Measurements from ENCODE around the gene SPOCK1.

DNA sequence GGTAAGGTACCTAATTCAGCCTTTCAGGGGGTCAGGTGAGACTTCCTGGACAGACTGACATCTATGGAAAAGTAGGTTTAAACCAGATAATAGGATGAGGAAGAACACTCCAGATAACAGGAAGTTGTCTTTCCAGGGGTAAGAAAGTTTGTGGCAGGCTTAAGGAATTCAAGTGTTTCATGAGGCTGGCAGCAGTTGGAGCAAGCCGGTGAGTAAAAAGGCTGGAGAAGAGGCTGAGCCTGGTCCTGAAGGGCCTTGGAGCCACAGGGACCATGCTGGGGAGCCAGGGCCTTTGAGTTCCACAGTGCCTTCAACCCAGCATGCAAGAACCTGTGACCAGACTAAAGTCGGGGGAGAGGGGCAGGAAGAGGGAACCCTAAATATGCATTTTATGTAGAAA lies 353.4 kb downstream of the SPOCK1 start:
- TF ChIP-seq, protein P1, sequence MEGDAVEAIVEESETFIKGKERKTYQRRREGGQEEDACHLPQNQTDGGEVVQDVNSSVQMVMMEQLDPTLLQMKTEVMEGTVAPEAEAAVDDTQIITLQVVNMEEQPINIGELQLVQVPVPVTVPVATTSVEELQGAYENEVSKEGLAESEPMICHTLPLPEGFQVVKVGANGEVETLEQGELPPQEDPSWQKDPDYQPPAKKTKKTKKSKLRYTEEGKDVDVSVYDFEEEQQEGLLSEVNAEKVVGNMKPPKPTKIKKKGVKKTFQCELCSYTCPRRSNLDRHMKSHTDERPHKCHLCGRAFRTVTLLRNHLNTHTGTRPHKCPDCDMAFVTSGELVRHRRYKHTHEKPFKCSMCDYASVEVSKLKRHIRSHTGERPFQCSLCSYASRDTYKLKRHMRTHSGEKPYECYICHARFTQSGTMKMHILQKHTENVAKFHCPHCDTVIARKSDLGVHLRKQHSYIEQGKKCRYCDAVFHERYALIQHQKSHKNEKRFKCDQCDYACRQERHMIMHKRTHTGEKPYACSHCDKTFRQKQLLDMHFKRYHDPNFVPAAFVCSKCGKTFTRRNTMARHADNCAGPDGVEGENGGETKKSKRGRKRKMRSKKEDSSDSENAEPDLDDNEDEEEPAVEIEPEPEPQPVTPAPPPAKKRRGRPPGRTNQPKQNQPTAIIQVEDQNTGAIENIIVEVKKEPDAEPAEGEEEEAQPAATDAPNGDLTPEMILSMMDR (conservative IDR thresholded peaks at IDR 0.05; ENCODE audit: low read depth, low read length) = no peak
- no peak for TF ChIP-seq EZH2 (IDR thresholded peaks at IDR 0.05; ENCODE audit: borderline replicate concordance, low read depth, low read length, poor library complexity, severe bottlenecking)

Measured in A673 (cell line).